SK-N-MC (cell line): ENCODE measurements around the gene NUDT1.
"Not testable (repeated sequence)": the region's sequence is repeated elsewhere in the genome, so short reads cannot be mapped to it uniquely, and the experiment has no call there.

ENCODE experiments used
- DNase-seq: peaks from one replicate; pipeline ENCODE4 v3.0.0-alpha.2; 2011; ENCODE audit warnings: low read depth, low spot score
- H3K27ac ChIP-seq: fragments of 200-600 bp; sonication (generic); 2 replicates; pipeline ENCODE4 v1.5.1; 2016; ENCODE audit warnings: mixed run types
- H3K36me3 ChIP-seq: fragments of 200-600 bp; sonication (generic); 2 replicates; pipeline ENCODE4 v1.6.1; 2017; ENCODE audit warnings: antibody characterized with exemption, low read length, mixed read lengths; ENCODE audit not compliant: insufficient read depth
- H3K4me3 ChIP-seq: fragments of 200-600 bp; sonication (generic); 2 replicates; pipeline ENCODE4 v1.5.1; 2016
- H3K9ac ChIP-seq: fragments of 200-600 bp; sonication (generic); 2 replicates; pipeline ENCODE4 v1.8.0; 2017; ENCODE audit warnings: mixed run types, mixed read lengths; ENCODE audit not compliant: insufficient read length
- H3K9me3 ChIP-seq: fragments of 200-600 bp; sonication (generic); 2 replicates; pipeline ENCODE4 v1.6.1; 2017; ENCODE audit warnings: low read depth, mild to moderate bottlenecking, antibody characterized with exemption, low read length, moderate library complexity, mixed read lengths
- EZH2 ChIP-seq: fragments of 200-600 bp; sonication (generic); IDR thresholded peaks from one replicate; pipeline ENCODE4 v1.6.1; 2017; ENCODE audit warnings: antibody characterized with exemption
- FOXP2 ChIP-seq: optimal IDR thresholded peaks from 2 replicates; pipeline ENCODE3; 2011; ENCODE audit warnings: mild to moderate bottlenecking, moderate library complexity; ENCODE audit not compliant: insufficient read depth; ENCODE audit errors: extremely low read length, control extremely low read depth
- POLR2AphosphoS5 ChIP-seq: IDR thresholded peaks from 2 replicates; pipeline ENCODE4 v1.6.1; 2012; ENCODE audit warnings: mild to moderate bottlenecking, low read depth, low read length, borderline replicate concordance

Gene NUDT1

GRCh38 chr7:2258661-2259365 lies 16.8 kb downstream of the NUDT1 start:
- DNase-seq, result no peak
- no peaks in the 10 kb centered on the region for H3K36me3 ChIP-seq
- H3K9ac ChIP-seq, result no peak overlapping the region
- H3K4me3 ChIP-seq, result no peak overlapping the region
- no peak overlapping the region for H3K27ac ChIP-seq
- no peaks in the 10 kb centered on the region for H3K9me3 ChIP-seq
- no peak for TF ChIP-seq POLR2AphosphoS5
- TF ChIP-seq EZH2, result no peak
- TF ChIP-seq FOXP2, result no peak

- no peak overlapping the region for H3K27ac ChIP-seq
- no peak for DNase-seq
- H3K9me3 ChIP-seq, result no peaks in the 10 kb centered on the region
- TF ChIP-seq FOXP2, result no peak
- no peak for TF ChIP-seq EZH2
- no peak for TF ChIP-seq POLR2AphosphoS5
- no peak overlapping the region for H3K4me3 ChIP-seq
- H3K36me3 ChIP-seq, result no peaks in the 10 kb centered on the region
- H3K9ac ChIP-seq, result no peak overlapping the region
Measured at GRCh38 chr7:2259480-2259879, 17.5 kb downstream of the NUDT1 start.

- Histone ChIP-seq H3K36me3 (no peaks in the 10 kb centered on the region), H3K27ac (no peak overlapping the region), H3K9ac (no peak overlapping the region), H3K4me3 (no peak overlapping the region), H3K9me3 (no peaks in the 10 kb centered on the region)
- TF ChIP-seq FOXP2, result no peak
- TF ChIP-seq EZH2, result no peak
- no peak for TF ChIP-seq POLR2AphosphoS5
- DNase-seq, result no peak
Measured at GRCh38 chr7:2260820-2261219, 18.8 kb downstream of the NUDT1 start.

GRCh38 chr7:2261611-2262010 lies 19.6 kb downstream of the NUDT1 start:
- Histone ChIP-seq H3K4me3 (no peak overlapping the region), H3K36me3 (no peaks in the 10 kb centered on the region), H3K9me3 (no peaks in the 10 kb centered on the region), H3K27ac (no peak overlapping the region), H3K9ac (no peak overlapping the region)
- no peak for DNase-seq
- no peak for TF ChIP-seq POLR2AphosphoS5
- TF ChIP-seq FOXP2, result no peak
- TF ChIP-seq EZH2, result no peak

- no peak for DNase-seq
Measured at GRCh38 chr7:2263176-2263575, 21.1 kb downstream of the NUDT1 start.

GRCh38 chr7:2264158-2264557 lies 22.1 kb downstream of the NUDT1 start:
- Histone ChIP-seq H3K27ac (no peak overlapping the region), H3K9ac (no peak overlapping the region), H3K36me3 (no peaks in the 10 kb centered on the region), H3K9me3 (no peaks in the 10 kb centered on the region), H3K4me3 (no peak overlapping the region)
- DNase-seq, result no peak
- TF ChIP-seq EZH2 (no peak), FOXP2 (no peak), POLR2AphosphoS5 (no peak)

More at GRCh38 chr7:2263176-2263575, 21.1 kb downstream of the NUDT1 start:
- Histone ChIP-seq H3K27ac (no peak overlapping the region), H3K9me3 (no peaks in the 10 kb centered on the region), H3K4me3 (no peak overlapping the region), H3K36me3 (no peaks in the 10 kb centered on the region), H3K9ac (no peak overlapping the region)
- TF ChIP-seq FOXP2 (no peak), EZH2 (no peak), POLR2AphosphoS5 (no peak)

- TF ChIP-seq POLR2AphosphoS5, result no peak
- no peak for TF ChIP-seq FOXP2
- TF ChIP-seq EZH2, result no peak
- Histone ChIP-seq H3K9ac (no peak overlapping the region), H3K4me3 (no peak overlapping the region), H3K9me3 (no peaks in the 10 kb centered on the region), H3K27ac (no peak overlapping the region), H3K36me3 (no peaks in the 10 kb centered on the region)
- DNase-seq, result no peak
Measured at GRCh38 chr7:2266911-2267310, 24.9 kb downstream of the NUDT1 start.

- not testable (repeated sequence) for H3K27ac ChIP-seq, DNase-seq, H3K9me3 ChIP-seq, H3K36me3 ChIP-seq, H3K9ac ChIP-seq, H3K4me3 ChIP-seq
Measured at GRCh38 chr7:2269089-2269990, 27.3 kb downstream of the NUDT1 start.
